Mammary epithelial cell (primary cell): ENCODE results near the gene ABCA4.

ENCODE experiments used
- EZH2 ChIP-seq: IDR thresholded peaks from 2 replicates; pipeline ENCODE4 v1.6.1; 2012; ENCODE audit warnings: low read length, inconsistent platforms, borderline replicate concordance
- TF ChIP-seq, protein P1 (sequence below), 2 donors: IDR thresholded peaks in 1 of 2; conservative IDR thresholded peaks in 1 of 2; 2 replicates each; pipeline ENCODE4 v1.5.1; 2011 to 2012; ENCODE audit warnings: inconsistent platforms in 2 of 2, low read length in 2 of 2, mild to moderate bottlenecking in 2 of 2, control low read depth in 1 of 2, low read depth in 1 of 2; ENCODE audit not compliant: insufficient read depth in 1 of 2; ENCODE audit errors: extremely low read depth in 1 of 2

GRCh38 chr1:94169126-94169525 lies 48.2 kb upstream of the ABCA4 start:
- TF ChIP-seq, protein P1, sequence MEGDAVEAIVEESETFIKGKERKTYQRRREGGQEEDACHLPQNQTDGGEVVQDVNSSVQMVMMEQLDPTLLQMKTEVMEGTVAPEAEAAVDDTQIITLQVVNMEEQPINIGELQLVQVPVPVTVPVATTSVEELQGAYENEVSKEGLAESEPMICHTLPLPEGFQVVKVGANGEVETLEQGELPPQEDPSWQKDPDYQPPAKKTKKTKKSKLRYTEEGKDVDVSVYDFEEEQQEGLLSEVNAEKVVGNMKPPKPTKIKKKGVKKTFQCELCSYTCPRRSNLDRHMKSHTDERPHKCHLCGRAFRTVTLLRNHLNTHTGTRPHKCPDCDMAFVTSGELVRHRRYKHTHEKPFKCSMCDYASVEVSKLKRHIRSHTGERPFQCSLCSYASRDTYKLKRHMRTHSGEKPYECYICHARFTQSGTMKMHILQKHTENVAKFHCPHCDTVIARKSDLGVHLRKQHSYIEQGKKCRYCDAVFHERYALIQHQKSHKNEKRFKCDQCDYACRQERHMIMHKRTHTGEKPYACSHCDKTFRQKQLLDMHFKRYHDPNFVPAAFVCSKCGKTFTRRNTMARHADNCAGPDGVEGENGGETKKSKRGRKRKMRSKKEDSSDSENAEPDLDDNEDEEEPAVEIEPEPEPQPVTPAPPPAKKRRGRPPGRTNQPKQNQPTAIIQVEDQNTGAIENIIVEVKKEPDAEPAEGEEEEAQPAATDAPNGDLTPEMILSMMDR (conservative IDR thresholded peaks at IDR 0.05 in 1 of 2, IDR thresholded peaks at IDR 0.05 in 1 of 2; ENCODE audit: extremely low read depth in 1 of 2, insufficient read depth in 1 of 2, low read depth in 1 of 2, low read length in 2 of 2), result no peak
- no peak for TF ChIP-seq EZH2
